ENCODE data around the gene PGBD4.

The PGBD4 gene

GRCh38 chr15:34099914-34100313 lies 2.0 kb upstream of the PGBD4 start:
- peak overlapping the region; percentile 97 for H3K4me3 ChIP-seq (ENCODE audit: low read depth, low read length, poor library complexity, severe bottlenecking)
- H3K79me2 ChIP-seq (ENCODE audit: insufficient read depth, low read length), result peaks cover 42% of the 10 kb centered on the region
- peaks cover 15% of the 10 kb centered on the region for H3K9me3 ChIP-seq (ENCODE audit: low read length)
- no peaks in the 10 kb centered on the region for H3F3A ChIP-seq (ENCODE audit: insufficient read depth, low read length)
- no peak overlapping the region for H3K27ac ChIP-seq (ENCODE audit: low read depth, low read length, poor library complexity, severe bottlenecking)
- no peaks in the 10 kb centered on the region for H3K9me2 ChIP-seq (ENCODE audit: low read depth, low read length)
- H3K4me1 ChIP-seq (ENCODE audit: insufficient read depth, low read length, severe bottlenecking), result peaks cover 24% of the 10 kb centered on the region
- H3K36me3 ChIP-seq (ENCODE audit: insufficient read depth, low read length), result peaks cover 20% of the 10 kb centered on the region
- TF ChIP-seq EZH2 (IDR thresholded peaks at IDR 0.05; ENCODE audit: borderline replicate concordance, low read length), result no peak
- TF ChIP-seq, protein P1, sequence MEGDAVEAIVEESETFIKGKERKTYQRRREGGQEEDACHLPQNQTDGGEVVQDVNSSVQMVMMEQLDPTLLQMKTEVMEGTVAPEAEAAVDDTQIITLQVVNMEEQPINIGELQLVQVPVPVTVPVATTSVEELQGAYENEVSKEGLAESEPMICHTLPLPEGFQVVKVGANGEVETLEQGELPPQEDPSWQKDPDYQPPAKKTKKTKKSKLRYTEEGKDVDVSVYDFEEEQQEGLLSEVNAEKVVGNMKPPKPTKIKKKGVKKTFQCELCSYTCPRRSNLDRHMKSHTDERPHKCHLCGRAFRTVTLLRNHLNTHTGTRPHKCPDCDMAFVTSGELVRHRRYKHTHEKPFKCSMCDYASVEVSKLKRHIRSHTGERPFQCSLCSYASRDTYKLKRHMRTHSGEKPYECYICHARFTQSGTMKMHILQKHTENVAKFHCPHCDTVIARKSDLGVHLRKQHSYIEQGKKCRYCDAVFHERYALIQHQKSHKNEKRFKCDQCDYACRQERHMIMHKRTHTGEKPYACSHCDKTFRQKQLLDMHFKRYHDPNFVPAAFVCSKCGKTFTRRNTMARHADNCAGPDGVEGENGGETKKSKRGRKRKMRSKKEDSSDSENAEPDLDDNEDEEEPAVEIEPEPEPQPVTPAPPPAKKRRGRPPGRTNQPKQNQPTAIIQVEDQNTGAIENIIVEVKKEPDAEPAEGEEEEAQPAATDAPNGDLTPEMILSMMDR (IDR thresholded peaks at IDR 0.05; ENCODE audit: low read length), result no peak
- H3K27me3 ChIP-seq (ENCODE audit: insufficient read depth, low read length), result no peaks in the 10 kb centered on the region
- H2AFZ ChIP-seq (ENCODE audit: low read length), result no peak overlapping the region
- no peaks in the 10 kb centered on the region for H4K20me1 ChIP-seq (ENCODE audit: insufficient read depth, low read length)
- no peak overlapping the region; the same call in 1 of the 2 replicates for H3K9ac ChIP-seq (ENCODE audit: low read length)
- H3K4me2 ChIP-seq (ENCODE audit: low read length), result peak overlapping the region; percentile 99

GRCh38 chr15:34102175-34102925 lies 467 bp downstream of the PGBD4 start:
- H3K9ac ChIP-seq (ENCODE audit: low read length), result peak overlapping the region; percentile 73
- peaks cover 15% of the 10 kb centered on the region for H3K9me3 ChIP-seq (ENCODE audit: low read length)
- H3F3A ChIP-seq (ENCODE audit: insufficient read depth, low read length), result no peaks in the 10 kb centered on the region
- no peaks in the 10 kb centered on the region for H3K9me2 ChIP-seq (ENCODE audit: low read depth, low read length)
- H3K4me3 ChIP-seq (ENCODE audit: low read depth, low read length, poor library complexity, severe bottlenecking), result peak overlapping the region; percentile 97
- peak overlapping the region; percentile 89 for H3K4me2 ChIP-seq (ENCODE audit: low read length)
- no peaks in the 10 kb centered on the region for H3K27me3 ChIP-seq (ENCODE audit: insufficient read depth, low read length)
- peaks cover 24% of the 10 kb centered on the region for H3K4me1 ChIP-seq (ENCODE audit: insufficient read depth, low read length, severe bottlenecking)
- H3K79me2 ChIP-seq (ENCODE audit: insufficient read depth, low read length), result peaks cover 36% of the 10 kb centered on the region
- no peaks in the 10 kb centered on the region for H4K20me1 ChIP-seq (ENCODE audit: insufficient read depth, low read length)
- peak overlapping the region; percentile 18 for H3K27ac ChIP-seq (ENCODE audit: low read depth, low read length, poor library complexity, severe bottlenecking)
- H2AFZ ChIP-seq (ENCODE audit: low read length), result peak overlapping the region; percentile 67; the same call in 1 of the 2 replicates
- TF ChIP-seq, protein P1 (IDR thresholded peaks at IDR 0.05; ENCODE audit: low read length), result no peak
- no peak for TF ChIP-seq EZH2 (IDR thresholded peaks at IDR 0.05; ENCODE audit: borderline replicate concordance, low read length)
- H3K36me3 ChIP-seq (ENCODE audit: insufficient read depth, low read length), result peaks cover 15% of the 10 kb centered on the region

DNA sequence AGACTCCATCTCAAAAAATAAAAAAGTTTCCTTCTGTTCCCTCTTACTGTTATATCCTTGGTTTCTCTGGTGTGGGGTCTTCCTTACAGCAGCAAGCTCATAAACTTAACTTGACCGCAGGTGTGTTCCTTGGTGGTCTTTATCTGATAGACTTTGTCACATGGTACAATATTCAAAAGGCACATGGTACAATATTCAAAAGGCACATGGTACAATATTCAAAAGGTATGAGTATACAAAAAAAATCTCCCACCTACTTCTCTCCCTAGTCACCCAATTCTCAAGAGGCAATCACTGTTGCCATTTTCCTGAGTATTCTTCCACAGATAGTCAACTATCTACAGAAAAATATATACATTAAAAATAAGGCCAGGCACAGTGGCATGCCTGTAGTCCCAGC lies 4.5 kb downstream of the PGBD4 start:
- no peak for TF ChIP-seq EZH2 (IDR thresholded peaks at IDR 0.05; ENCODE audit: borderline replicate concordance, low read length)
- TF ChIP-seq, protein P1 (IDR thresholded peaks at IDR 0.05; ENCODE audit: low read length), result no peak
- Histone ChIP-seq H3K9ac (ENCODE audit: low read length) (no peak overlapping the region), H4K20me1 (ENCODE audit: insufficient read depth, low read length) (no peaks in the 10 kb centered on the region), H3K4me3 (ENCODE audit: low read depth, low read length, poor library complexity, severe bottlenecking) (no peak overlapping the region), H3K27ac (ENCODE audit: low read depth, low read length, poor library complexity, severe bottlenecking) (no peak overlapping the region), H3K9me2 (ENCODE audit: low read depth, low read length) (no peaks in the 10 kb centered on the region), H3K4me2 (ENCODE audit: low read length) (no peak overlapping the region), H3F3A (ENCODE audit: insufficient read depth, low read length) (no peaks in the 10 kb centered on the region), H3K4me1 (ENCODE audit: insufficient read depth, low read length, severe bottlenecking) (peaks cover 8% of the 10 kb centered on the region), H3K79me2 (ENCODE audit: insufficient read depth, low read length) (peaks cover 1% of the 10 kb centered on the region), H3K36me3 (ENCODE audit: insufficient read depth, low read length) (peaks cover 15% of the 10 kb centered on the region), H2AFZ (ENCODE audit: low read length) (no peak overlapping the region), H3K27me3 (ENCODE audit: insufficient read depth, low read length) (no peaks in the 10 kb centered on the region), H3K9me3 (ENCODE audit: low read length) (peaks cover 15% of the 10 kb centered on the region)
